ENCODE data around the gene SHISA7.

DNA sequence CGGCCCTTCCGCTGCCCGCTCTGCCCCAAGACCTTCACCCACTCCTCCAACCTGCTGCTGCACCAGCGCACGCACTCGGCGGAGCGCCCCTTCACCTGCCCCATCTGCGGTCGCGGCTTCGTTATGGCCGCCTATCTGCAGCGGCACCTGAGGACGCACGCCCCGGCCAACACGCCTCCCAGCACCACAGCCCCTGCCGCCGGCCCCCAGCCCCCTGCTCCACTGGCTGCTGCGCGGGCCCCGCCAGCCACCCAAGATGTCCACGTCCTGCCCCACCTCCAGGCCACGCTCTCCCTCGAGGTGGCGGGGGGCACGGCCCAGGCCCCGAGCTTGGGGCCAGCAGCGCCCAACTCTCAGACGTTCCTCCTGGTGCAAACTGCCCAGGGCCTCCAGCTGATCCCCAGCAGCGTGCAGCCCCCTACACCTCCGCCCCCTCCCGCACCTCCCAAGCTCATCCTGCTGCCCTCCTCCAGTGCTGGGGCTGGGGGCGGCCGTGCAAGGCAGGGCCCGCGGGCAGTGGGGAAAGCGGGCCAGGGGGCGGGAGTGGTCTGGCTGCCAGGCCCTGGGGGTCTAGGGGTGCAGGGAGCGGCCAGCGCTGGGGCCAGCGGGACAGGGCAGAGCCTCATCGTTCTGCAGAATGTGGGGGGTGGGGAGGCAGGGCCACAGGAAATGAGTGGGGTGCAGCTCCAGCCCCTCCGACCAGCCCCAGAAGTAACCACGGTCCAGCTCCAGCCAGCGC is 40.0 kb upstream of the SHISA7 start:
- TF ChIP-seq, protein P1, sequence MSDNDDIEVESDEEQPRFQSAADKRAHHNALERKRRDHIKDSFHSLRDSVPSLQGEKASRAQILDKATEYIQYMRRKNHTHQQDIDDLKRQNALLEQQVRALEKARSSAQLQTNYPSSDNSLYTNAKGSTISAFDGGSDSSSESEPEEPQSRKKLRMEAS (IDR thresholded peaks at IDR 0.05), result no peak
- no peak for TF ChIP-seq CREB1 (IDR thresholded peaks at IDR 0.05; ENCODE audit: low read depth)
- no peak for TF ChIP-seq NFIC (IDR thresholded peaks at IDR 0.05)
- TF ChIP-seq RAD21 (IDR thresholded peaks at IDR 0.05; ENCODE audit: low read depth), result no peak
- TF ChIP-seq EGR1 (IDR thresholded peaks at IDR 0.05), result no peak
- TF ChIP-seq TAF1 (IDR thresholded peaks at IDR 0.05; ENCODE audit: low read depth), result no peak
- TF ChIP-seq YY1 (IDR thresholded peaks at IDR 0.05; ENCODE audit: low read depth), result no peak
- no peak for TF ChIP-seq EP300 (IDR thresholded peaks at IDR 0.05; ENCODE audit: borderline replicate concordance)
- no peak for TF ChIP-seq ZBTB7A (IDR thresholded peaks at IDR 0.05; ENCODE audit: low read depth)
- TF ChIP-seq TCF12 (IDR thresholded peaks at IDR 0.05; ENCODE audit: low read depth), result no peak

Measured in Ishikawa (cell line).